Karpas-422 (cell line): ENCODE measurements around the gene VSIG10L2. TPM values are rescaled to one million over a fixed set of nuclear protein-coding genes. Genes with fewer than 3 reads are reported as not detected.
"Not testable (repeated sequence)": the region's sequence is repeated elsewhere in the genome, so short reads cannot be mapped to it uniquely, and the experiment has no call there.

Experiments used
- DNase-seq: peaks from one replicate; pipeline ENCODE4 v3.0.0-alpha.2; 2015
- H2AFZ ChIP-seq: fragments of 200-600 bp; sonication (generic); 2 replicates; pipeline ENCODE4 v1.6.1; 2014; ENCODE audit warnings: antibody characterized with exemption, low read length, mixed read lengths
- H3K27ac ChIP-seq: fragments of 200-600 bp; sonication (generic); 2 replicates; pipeline ENCODE4 v1.5.1; 2014; ENCODE audit warnings: mild to moderate bottlenecking, low read length, moderate library complexity
- H3K27me3 ChIP-seq: fragments of 200-600 bp; sonication (generic); 2 replicates; pipeline ENCODE4 v1.6.1; 2014; ENCODE audit warnings: low read length, mixed read lengths
- H3K36me3 ChIP-seq: fragments of 200-600 bp; sonication (generic); 2 replicates; pipeline ENCODE4 v1.6.1; 2014; ENCODE audit warnings: low read length, mixed read lengths; ENCODE audit not compliant: insufficient read depth
- H3K4me1 ChIP-seq: fragments of 200-600 bp; sonication (generic); 2 replicates; pipeline ENCODE4 v1.6.1; 2014; ENCODE audit warnings: mild to moderate bottlenecking, low read length, mixed read lengths
- H3K4me2 ChIP-seq: fragments of 200-600 bp; sonication (generic); 2 replicates; pipeline ENCODE4 v1.6.1; 2014; ENCODE audit warnings: low read length, low read depth, mild to moderate bottlenecking; ENCODE audit not compliant: poor library complexity, severe bottlenecking
- H3K4me3 ChIP-seq: fragments of 200-600 bp; sonication (generic); 2 replicates; pipeline ENCODE4 v1.5.1; 2014; ENCODE audit warnings: mild to moderate bottlenecking, antibody characterized with exemption, low read length, mixed read lengths
- H3K79me2 ChIP-seq: fragments of 200-600 bp; sonication (generic); 2 replicates; pipeline ENCODE4 v1.6.1; 2014; ENCODE audit warnings: mild to moderate bottlenecking, low read length, mixed read lengths
- H3K9ac ChIP-seq: fragments of 200-600 bp; sonication (generic); 2 replicates; pipeline ENCODE4 v1.6.0; 2014; ENCODE audit warnings: low read length
- H3K9me2 ChIP-seq: fragments of 200-600 bp; sonication (generic), shearing (Covaris generic); replicated peaks from 2 replicates; pipeline ENCODE4 v1.6.0; 2014; ENCODE audit warnings: mild to moderate bottlenecking, low read length, moderate library complexity; ENCODE audit not compliant: insufficient read depth
- H3K9me3 ChIP-seq: fragments of 300-700, 200-600 bp; sonication (generic); 2 replicates; pipeline ENCODE4 v1.6.1; 2014; ENCODE audit warnings: low read length, mixed read lengths
- H4K20me1 ChIP-seq: fragments of 200-600 bp; sonication (generic); 2 replicates; pipeline ENCODE4 v1.6.1; 2014; ENCODE audit warnings: mild to moderate bottlenecking, antibody characterized with exemption, low read length, low read depth; ENCODE audit not compliant: insufficient read depth
- total RNA-seq: library from RNA; depleted of rRNA; stranded (reverse); fragments of >200 nt; shearing (Covaris generic); gene quantifications from 2 replicates; pipeline ENCODE4 v1.2.3, GENCODE V29; 2014; ENCODE audit warnings: low replicate concordance

The VSIG10L2 gene
- total RNA-seq, 1 experiment from 2014 or later, result not detected

GRCh38 chr11:125976156-125976555, 30.3 kb downstream of the VSIG10L2 start:
- H2AFZ ChIP-seq, result no peak overlapping the region
- no peak for DNase-seq
- H3K36me3 ChIP-seq, result no peaks in the 10 kb centered on the region
- H4K20me1 ChIP-seq, result no peaks in the 10 kb centered on the region
- H3K9me3 ChIP-seq, result no peaks in the 10 kb centered on the region
- no peaks in the 10 kb centered on the region for H3K79me2 ChIP-seq
- H3K4me2 ChIP-seq, result no peak overlapping the region
- H3K9ac ChIP-seq, result no peak overlapping the region
- H3K4me1 ChIP-seq, result no peaks in the 10 kb centered on the region
- no peaks in the 10 kb centered on the region for H3K9me2 ChIP-seq
- no peaks in the 10 kb centered on the region for H3K27me3 ChIP-seq
- no peak overlapping the region for H3K4me3 ChIP-seq
- H3K27ac ChIP-seq, result no peak overlapping the region

- Histone ChIP-seq H3K4me3 (no peak overlapping the region), H2AFZ (no peak overlapping the region), H3K9me2 (no peaks in the 10 kb centered on the region), H4K20me1 (no peaks in the 10 kb centered on the region), H3K9me3 (no peaks in the 10 kb centered on the region), H3K27me3 (no peaks in the 10 kb centered on the region), H3K4me2 (no peak overlapping the region), H3K79me2 (no peaks in the 10 kb centered on the region), H3K4me1 (no peaks in the 10 kb centered on the region), H3K9ac (no peak overlapping the region), H3K36me3 (no peaks in the 10 kb centered on the region), H3K27ac (no peak overlapping the region)
- no peak for DNase-seq
Observed at GRCh38 chr11:125977333-125977732, 31.5 kb downstream of the VSIG10L2 start.

- Histone ChIP-seq H3K9ac (no peak overlapping the region), H3K4me3 (no peak overlapping the region), H3K9me2 (no peaks in the 10 kb centered on the region), H3K27me3 (no peaks in the 10 kb centered on the region), H3K9me3 (no peaks in the 10 kb centered on the region), H3K79me2 (no peaks in the 10 kb centered on the region), H3K4me2 (no peak overlapping the region), H4K20me1 (no peaks in the 10 kb centered on the region), H3K4me1 (no peaks in the 10 kb centered on the region), H3K27ac (no peak overlapping the region), H3K36me3 (no peaks in the 10 kb centered on the region), H2AFZ (no peak overlapping the region)
- no peak for DNase-seq
Observed at GRCh38 chr11:125978181-125978716, 32.4 kb downstream of the VSIG10L2 start.

GRCh38 chr11:125978778-125979407, 33.0 kb downstream of the VSIG10L2 start:
- Histone ChIP-seq H3K36me3 (no peaks in the 10 kb centered on the region), H3K27ac (no peak overlapping the region), H3K4me2 (no peak overlapping the region), H3K27me3 (no peaks in the 10 kb centered on the region), H3K4me3 (no peak overlapping the region), H3K9ac (no peak overlapping the region), H3K9me2 (no peaks in the 10 kb centered on the region), H3K4me1 (no peaks in the 10 kb centered on the region), H2AFZ (no peak overlapping the region), H3K9me3 (no peaks in the 10 kb centered on the region), H3K79me2 (no peaks in the 10 kb centered on the region), H4K20me1 (no peaks in the 10 kb centered on the region)
- DNase-seq, result no peak

GRCh38 chr11:125979511-125979910, 33.7 kb downstream of the VSIG10L2 start:
- no peaks in the 10 kb centered on the region for H3K9me3 ChIP-seq
- H3K36me3 ChIP-seq, result no peaks in the 10 kb centered on the region
- no peaks in the 10 kb centered on the region for H3K79me2 ChIP-seq
- no peaks in the 10 kb centered on the region for H4K20me1 ChIP-seq
- no peak overlapping the region for H2AFZ ChIP-seq
- H3K27ac ChIP-seq, result no peak overlapping the region
- no peaks in the 10 kb centered on the region for H3K9me2 ChIP-seq
- DNase-seq, result no peak
- H3K9ac ChIP-seq, result no peak overlapping the region
- no peak overlapping the region for H3K4me2 ChIP-seq
- H3K4me1 ChIP-seq, result no peaks in the 10 kb centered on the region
- no peaks in the 10 kb centered on the region for H3K27me3 ChIP-seq
- H3K4me3 ChIP-seq, result no peak overlapping the region

- H3K79me2 ChIP-seq, result no peaks in the 10 kb centered on the region
- H3K36me3 ChIP-seq, result no peaks in the 10 kb centered on the region
- no peak overlapping the region for H3K4me3 ChIP-seq
- H3K27me3 ChIP-seq, result no peaks in the 10 kb centered on the region
- no peaks in the 10 kb centered on the region for H3K9me2 ChIP-seq
- no peak overlapping the region for H3K4me2 ChIP-seq
- H3K27ac ChIP-seq, result no peak overlapping the region
- no peaks in the 10 kb centered on the region for H4K20me1 ChIP-seq
- no peak for DNase-seq
- H2AFZ ChIP-seq, result no peak overlapping the region
- H3K9ac ChIP-seq, result no peak overlapping the region
- H3K9me3 ChIP-seq, result no peaks in the 10 kb centered on the region
- H3K4me1 ChIP-seq, result no peaks in the 10 kb centered on the region
Observed at GRCh38 chr11:125980436-125980835, 34.6 kb downstream of the VSIG10L2 start.

GRCh38 chr11:125982348-125982730, 36.5 kb downstream of the VSIG10L2 start:
- Histone ChIP-seq H4K20me1 (no peaks in the 10 kb centered on the region), H2AFZ (no peak overlapping the region), H3K4me2 (no peak overlapping the region), H3K27ac (no peak overlapping the region), H3K36me3 (no peaks in the 10 kb centered on the region), H3K9me3 (no peaks in the 10 kb centered on the region), H3K79me2 (no peaks in the 10 kb centered on the region), H3K4me1 (no peaks in the 10 kb centered on the region), H3K4me3 (no peak overlapping the region), H3K9me2 (no peaks in the 10 kb centered on the region), H3K9ac (no peak overlapping the region), H3K27me3 (no peaks in the 10 kb centered on the region)
- DNase-seq, result no peak

GRCh38 chr11:125985956-125986355, 40.1 kb downstream of the VSIG10L2 start:
- not testable (repeated sequence) for H2AFZ ChIP-seq, DNase-seq, H3K9me3 ChIP-seq, H3K27me3 ChIP-seq, H4K20me1 ChIP-seq, H3K4me1 ChIP-seq, H3K4me2 ChIP-seq, H3K4me3 ChIP-seq, H3K27ac ChIP-seq, H3K79me2 ChIP-seq, H3K9me2 ChIP-seq, H3K36me3 ChIP-seq, H3K9ac ChIP-seq
